ENCODE measurements around the gene GYS1.
A peak's percentile ranks its signal among the peaks of the same experiment; 100 is the strongest.

GYS1 gene

DNA sequence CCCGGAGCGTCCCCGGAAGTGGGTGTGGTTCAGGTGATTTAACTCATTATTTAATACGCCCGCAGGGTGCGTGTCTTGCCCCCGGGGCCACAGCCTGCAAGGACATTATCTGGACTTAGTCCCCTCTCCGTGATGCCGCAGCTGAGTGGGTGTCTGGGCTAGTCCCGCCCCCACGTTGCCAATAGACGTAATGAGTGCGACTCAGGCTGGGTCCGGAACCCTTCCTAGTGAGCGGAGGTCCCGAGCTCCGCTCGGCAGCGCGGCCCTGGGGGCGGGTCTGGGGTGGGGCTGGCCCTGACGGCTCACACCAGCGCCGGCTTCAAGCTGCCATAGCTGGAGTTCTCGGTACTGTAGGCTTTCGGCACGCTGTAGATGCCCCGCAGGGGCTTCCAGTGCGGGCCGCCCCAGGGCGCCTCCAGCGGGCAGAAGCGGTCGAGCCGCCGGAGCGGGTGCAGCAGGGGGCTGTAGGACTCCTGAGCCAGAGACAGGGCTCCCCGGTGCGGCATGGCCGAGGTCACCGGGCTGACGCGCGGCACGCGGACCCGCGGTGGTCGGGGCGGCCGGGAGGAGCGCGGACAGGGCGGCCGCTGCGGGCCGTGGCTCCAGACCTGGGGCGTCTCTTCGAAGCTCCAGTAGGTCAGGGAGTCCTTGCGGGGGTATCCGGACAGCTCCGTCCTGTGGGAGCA lies 24.7 kb upstream of the GYS1 start:
- Histone ChIP-seq H3K4me3 (ENCODE audit: low read depth in 1 of 2, low read length in 2 of 2) (peak overlapping the region; percentile 52 to 55), H3K27me3 (ENCODE audit: control insufficient read depth in 1 of 2, insufficient read depth in 2 of 2, low read length in 2 of 2) (peaks cover 13 to 16% of the 10 kb centered on the region in 2 donors), H3K9me3 (ENCODE audit: control insufficient read depth in 1 of 2, low read length in 2 of 2) (no peaks in the 10 kb centered on the region), H3K27ac (ENCODE audit: low read depth, low read length) (no peak overlapping the region), H3K4me1 (ENCODE audit: control insufficient read depth in 1 of 2, insufficient read depth in 2 of 2, low read length in 2 of 2) (peaks cover 12 to 13% of the 10 kb centered on the region in 2 donors), H3K36me3 (ENCODE audit: control insufficient read depth in 1 of 2, insufficient read depth in 2 of 2, low read length in 2 of 2) (peaks cover 0 to 23% of the 10 kb centered on the region in 2 donors), H3K9ac (ENCODE audit: low read depth in 1 of 2, low read length in 2 of 2) (peak overlapping the region; percentile 12 to 57)

- peaks cover 13 to 16% of the 10 kb centered on the region in 2 donors for H3K27me3 ChIP-seq (ENCODE audit: control insufficient read depth in 1 of 2, insufficient read depth in 2 of 2, low read length in 2 of 2)
- no peak within 1 kb of the TSS for H3K27ac ChIP-seq (ENCODE audit: low read depth, low read length)
- H3K4me3 ChIP-seq (ENCODE audit: low read depth in 1 of 2, low read length in 2 of 2): peak within 1 kb of the TSS; percentile 52 to 55
- H3K9ac ChIP-seq (ENCODE audit: low read depth in 1 of 2, low read length in 2 of 2): peak within 1 kb of the TSS; percentile 12 to 57
- no peaks in the 10 kb centered on the region for H3K9me3 ChIP-seq (ENCODE audit: control insufficient read depth in 1 of 2, low read length in 2 of 2)
- H3K36me3 ChIP-seq (ENCODE audit: control insufficient read depth in 1 of 2, insufficient read depth in 2 of 2, low read length in 2 of 2): peaks cover under 1 to 29% of the 10 kb centered on the region in 2 donors
- H3K4me1 ChIP-seq (ENCODE audit: control insufficient read depth in 1 of 2, insufficient read depth in 2 of 2, low read length in 2 of 2): peaks cover 12 to 13% of the 10 kb centered on the region in 2 donors
Observed at GRCh38 chr19:49017041-49017665, 24.0 kb upstream of the GYS1 start, which contains the start of gene LHB. LHB (minus strand) TSS chr19:49017091; CDS start chr19:49017081, 10 bp downstream.

DNA sequence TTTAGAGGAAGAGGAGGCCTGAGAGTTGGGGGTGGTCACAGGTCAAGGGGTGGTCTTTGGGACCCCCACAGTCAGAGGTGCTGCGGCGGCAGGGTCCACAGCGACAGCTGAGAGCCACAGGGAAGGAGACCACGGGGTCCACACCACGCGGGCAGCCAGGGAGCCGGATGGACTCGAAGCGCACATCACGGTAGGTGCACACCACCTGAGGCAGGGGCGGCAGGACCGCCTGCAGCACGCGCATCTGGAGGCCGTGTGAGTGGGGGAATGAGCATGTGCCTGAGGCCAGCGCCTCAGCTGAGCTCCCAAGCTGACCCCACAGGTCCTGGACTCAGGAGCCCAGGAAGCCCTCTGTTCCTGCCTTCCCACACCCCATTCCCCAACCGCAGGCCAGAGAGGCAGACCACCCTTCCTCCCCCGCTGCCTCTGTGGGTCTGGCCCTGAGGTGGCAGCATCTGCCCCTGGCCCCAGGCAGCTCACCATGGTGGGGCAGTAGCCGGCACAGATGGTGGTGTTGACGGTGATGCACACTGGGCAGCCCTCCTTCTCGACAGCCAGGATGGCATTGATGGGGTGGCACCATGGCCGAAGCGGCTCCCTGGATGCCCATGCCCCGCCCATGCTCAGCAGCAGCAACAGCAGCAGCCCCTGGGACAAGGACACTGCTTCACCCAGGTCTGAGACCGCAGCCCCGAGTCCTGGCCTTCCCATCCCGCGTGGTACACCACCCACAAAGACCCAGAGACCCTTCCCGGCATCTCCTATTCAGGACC lies 23.1 kb upstream of the GYS1 start:
- Histone ChIP-seq H3K27ac (ENCODE audit: low read depth, low read length) (no peak overlapping the region), H3K9me3 (ENCODE audit: control insufficient read depth in 1 of 2, low read length in 2 of 2) (no peaks in the 10 kb centered on the region), H3K27me3 (ENCODE audit: control insufficient read depth in 1 of 2, insufficient read depth in 2 of 2, low read length in 2 of 2) (peaks cover 13% of the 10 kb centered on the region in 2 donors), H3K4me3 (ENCODE audit: low read depth in 1 of 2, low read length in 2 of 2) (no peak overlapping the region), H3K4me1 (ENCODE audit: control insufficient read depth in 1 of 2, insufficient read depth in 2 of 2, low read length in 2 of 2) (peaks cover 12 to 13% of the 10 kb centered on the region in 2 donors), H3K9ac (ENCODE audit: low read depth in 1 of 2, low read length in 2 of 2) (no peak overlapping the region), H3K36me3 (ENCODE audit: control insufficient read depth in 1 of 2, insufficient read depth in 2 of 2, low read length in 2 of 2) (peaks cover 8 to 38% of the 10 kb centered on the region in 2 donors)

GRCh38 chr19:49014870-49015255 lies 21.8 kb upstream of the GYS1 start:
- Histone ChIP-seq H3K9ac (ENCODE audit: low read depth in 1 of 2, low read length in 2 of 2) (no peak overlapping the region), H3K27me3 (ENCODE audit: control insufficient read depth in 1 of 2, insufficient read depth in 2 of 2, low read length in 2 of 2) (peaks cover 2 to 4% of the 10 kb centered on the region in 2 donors), H3K9me3 (ENCODE audit: control insufficient read depth in 1 of 2, low read length in 2 of 2) (no peaks in the 10 kb centered on the region), H3K4me1 (ENCODE audit: control insufficient read depth in 1 of 2, insufficient read depth in 2 of 2, low read length in 2 of 2) (peaks cover 12 to 13% of the 10 kb centered on the region in 2 donors), H3K4me3 (ENCODE audit: low read depth in 1 of 2, low read length in 2 of 2) (no peak overlapping the region), H3K27ac (ENCODE audit: low read depth, low read length) (no peak overlapping the region), H3K36me3 (ENCODE audit: control insufficient read depth in 1 of 2, insufficient read depth in 2 of 2, low read length in 2 of 2) (peaks cover 15 to 50% of the 10 kb centered on the region in 2 donors)

- Histone ChIP-seq H3K4me1 (ENCODE audit: control insufficient read depth in 1 of 2, insufficient read depth in 2 of 2, low read length in 2 of 2) (peaks cover 9 to 13% of the 10 kb centered on the region in 2 donors), H3K4me3 (ENCODE audit: low read depth in 1 of 2, low read length in 2 of 2) (no peak overlapping the region), H3K27me3 (ENCODE audit: control insufficient read depth in 1 of 2, insufficient read depth in 2 of 2, low read length in 2 of 2) (peaks cover 0 to 4% of the 10 kb centered on the region in 2 donors), H3K9me3 (ENCODE audit: control insufficient read depth in 1 of 2, low read length in 2 of 2) (no peaks in the 10 kb centered on the region), H3K9ac (ENCODE audit: low read depth in 1 of 2, low read length in 2 of 2) (no peak overlapping the region), H3K27ac (ENCODE audit: low read depth, low read length) (no peak overlapping the region), H3K36me3 (ENCODE audit: control insufficient read depth in 1 of 2, insufficient read depth in 2 of 2, low read length in 2 of 2) (peaks cover 19 to 56% of the 10 kb centered on the region in 2 donors)
Observed at GRCh38 chr19:49014123-49014869, 21.2 kb upstream of the GYS1 start.

GRCh38 chr19:49011194-49011593 lies 18.1 kb upstream of the GYS1 start:
- no peak overlapping the region for H3K4me3 ChIP-seq (ENCODE audit: low read depth in 1 of 2, low read length in 2 of 2)
- no peaks in the 10 kb centered on the region for H3K9me3 ChIP-seq (ENCODE audit: control insufficient read depth in 1 of 2, low read length in 2 of 2)
- no peaks in the 10 kb centered on the region for H3K4me1 ChIP-seq (ENCODE audit: control insufficient read depth in 1 of 2, insufficient read depth in 2 of 2, low read length in 2 of 2)
- H3K9ac ChIP-seq (ENCODE audit: low read depth in 1 of 2, low read length in 2 of 2): no peak overlapping the region
- H3K36me3 ChIP-seq (ENCODE audit: control insufficient read depth in 1 of 2, insufficient read depth in 2 of 2, low read length in 2 of 2): peaks cover 30 to 70% of the 10 kb centered on the region in 2 donors
- H3K27me3 ChIP-seq (ENCODE audit: control insufficient read depth in 1 of 2, insufficient read depth in 2 of 2, low read length in 2 of 2): no peaks in the 10 kb centered on the region
- H3K27ac ChIP-seq (ENCODE audit: low read depth, low read length): no peak overlapping the region

DNA sequence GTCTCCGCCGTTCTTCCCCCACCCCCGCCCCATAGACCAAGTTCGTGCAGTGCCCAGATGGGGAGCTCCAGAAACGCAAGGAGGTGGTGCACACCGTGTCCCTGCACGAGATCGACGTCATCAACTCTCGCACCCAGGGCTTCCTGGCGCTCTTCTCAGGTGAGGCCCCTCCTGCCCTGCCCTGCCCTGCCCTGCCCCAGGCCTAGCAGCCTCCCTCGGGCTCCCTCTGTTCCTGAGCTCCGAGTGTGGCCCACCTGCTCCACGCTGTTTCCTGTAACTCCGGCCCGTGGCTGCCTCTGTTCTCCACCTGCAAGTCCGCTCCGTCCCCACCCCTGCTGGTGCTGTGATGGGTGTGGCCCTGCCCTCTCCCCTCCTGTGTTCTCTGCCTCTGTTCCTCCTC lies 17.3 kb upstream of the GYS1 start:
- Histone ChIP-seq H3K9ac (ENCODE audit: low read depth in 1 of 2, low read length in 2 of 2) (no peak overlapping the region), H3K9me3 (ENCODE audit: control insufficient read depth in 1 of 2, low read length in 2 of 2) (no peaks in the 10 kb centered on the region), H3K27ac (ENCODE audit: low read depth, low read length) (no peak overlapping the region), H3K27me3 (ENCODE audit: control insufficient read depth in 1 of 2, insufficient read depth in 2 of 2, low read length in 2 of 2) (no peaks in the 10 kb centered on the region), H3K36me3 (ENCODE audit: control insufficient read depth in 1 of 2, insufficient read depth in 2 of 2, low read length in 2 of 2) (peaks cover 32 to 72% of the 10 kb centered on the region in 2 donors), H3K4me1 (ENCODE audit: control insufficient read depth in 1 of 2, insufficient read depth in 2 of 2, low read length in 2 of 2) (no peaks in the 10 kb centered on the region), H3K4me3 (ENCODE audit: low read depth in 1 of 2, low read length in 2 of 2) (no peak overlapping the region)

DNA sequence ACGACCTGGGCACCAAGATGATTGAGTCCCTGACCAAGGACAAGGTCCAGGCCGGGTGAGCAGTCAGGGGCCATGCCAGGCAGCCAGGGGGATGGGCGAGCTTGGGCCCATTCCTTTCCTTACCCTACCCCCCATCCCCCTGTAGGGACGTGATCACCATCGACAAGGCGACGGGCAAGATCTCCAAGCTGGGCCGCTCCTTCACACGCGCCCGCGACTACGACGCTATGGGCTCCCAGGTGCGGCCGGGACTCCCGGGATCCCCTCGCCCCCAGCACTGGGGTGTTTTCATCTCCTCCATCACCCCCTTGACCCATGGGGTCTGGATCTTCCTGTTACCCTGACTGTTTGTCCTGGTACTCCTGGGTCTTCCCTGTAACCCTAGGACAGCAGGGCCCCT lies 16.7 kb upstream of the GYS1 start:
- no peak overlapping the region for H3K9ac ChIP-seq (ENCODE audit: low read depth in 1 of 2, low read length in 2 of 2)
- H3K4me3 ChIP-seq (ENCODE audit: low read depth in 1 of 2, low read length in 2 of 2): no peak overlapping the region
- H3K4me1 ChIP-seq (ENCODE audit: control insufficient read depth in 1 of 2, insufficient read depth in 2 of 2, low read length in 2 of 2): no peaks in the 10 kb centered on the region
- no peak overlapping the region for H3K27ac ChIP-seq (ENCODE audit: low read depth, low read length)
- H3K27me3 ChIP-seq (ENCODE audit: control insufficient read depth in 1 of 2, insufficient read depth in 2 of 2, low read length in 2 of 2): no peaks in the 10 kb centered on the region
- H3K36me3 ChIP-seq (ENCODE audit: control insufficient read depth in 1 of 2, insufficient read depth in 2 of 2, low read length in 2 of 2): peaks cover 32 to 72% of the 10 kb centered on the region in 2 donors
- H3K9me3 ChIP-seq (ENCODE audit: control insufficient read depth in 1 of 2, low read length in 2 of 2): no peaks in the 10 kb centered on the region

DNA sequence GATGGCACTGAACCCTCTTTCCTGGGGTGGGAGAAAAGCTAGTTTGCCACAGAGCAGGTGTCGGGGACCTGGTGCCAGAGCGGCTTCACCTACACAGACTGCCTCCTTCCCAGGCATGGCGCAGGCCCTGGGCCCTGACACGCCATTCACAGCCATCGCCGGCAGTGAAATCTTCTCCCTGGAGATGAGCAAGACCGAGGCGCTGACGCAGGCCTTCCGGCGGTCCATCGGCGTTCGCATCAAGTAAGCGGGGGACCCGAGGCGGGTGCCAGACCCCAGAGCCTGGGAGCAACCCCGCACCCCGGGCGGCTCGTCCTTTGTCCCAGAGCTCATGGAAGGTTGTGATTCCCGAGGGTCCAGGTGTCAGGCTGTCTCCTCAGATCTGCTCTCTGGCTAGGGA lies 13.8 kb upstream of the GYS1 start:
- Histone ChIP-seq H3K4me3 (ENCODE audit: low read depth in 1 of 2, low read length in 2 of 2) (no peak overlapping the region), H3K9me3 (ENCODE audit: control insufficient read depth in 1 of 2, low read length in 2 of 2) (no peaks in the 10 kb centered on the region), H3K36me3 (ENCODE audit: control insufficient read depth in 1 of 2, insufficient read depth in 2 of 2, low read length in 2 of 2) (peaks cover 36 to 70% of the 10 kb centered on the region in 2 donors), H3K9ac (ENCODE audit: low read depth in 1 of 2, low read length in 2 of 2) (no peak overlapping the region), H3K27ac (ENCODE audit: low read depth, low read length) (no peak overlapping the region), H3K4me1 (ENCODE audit: control insufficient read depth in 1 of 2, insufficient read depth in 2 of 2, low read length in 2 of 2) (no peaks in the 10 kb centered on the region), H3K27me3 (ENCODE audit: control insufficient read depth in 1 of 2, insufficient read depth in 2 of 2, low read length in 2 of 2) (no peaks in the 10 kb centered on the region)

Measured in duodenal mucosa (tissue), 2 donors.